Nephron progenitor cell (in vitro differentiated cells): Measurements from ENCODE around the gene TBC1D14.

Source experiments
- DNase-seq: peaks from one replicate; pipeline ENCODE4 v3.0.0; 2021
- H3K27ac Mint-ChIP-seq: 2 replicates; pipeline ENCODE4 v1.8.0; 2021; ENCODE audit warnings: mild to moderate bottlenecking, moderate library complexity, mixed read lengths
- H3K27me3 Mint-ChIP-seq: 2 replicates; pipeline ENCODE4 v1.8.0; 2021; ENCODE audit warnings: mild to moderate bottlenecking, low read depth, mixed read lengths; ENCODE audit not compliant: poor library complexity
- H3K36me3 Mint-ChIP-seq: 2 replicates; pipeline ENCODE4 v1.8.0; 2021; ENCODE audit warnings: low read depth, mixed read lengths
- H3K4me1 Mint-ChIP-seq: 2 replicates; pipeline ENCODE4 v1.8.0; 2021; ENCODE audit warnings: mixed read lengths
- H3K4me3 Mint-ChIP-seq: 2 replicates; pipeline ENCODE4 v1.8.0; 2021; ENCODE audit warnings: mild to moderate bottlenecking, moderate library complexity, mixed read lengths
- H3K9me3 Mint-ChIP-seq: 2 replicates; pipeline ENCODE4 v1.8.0; 2021; ENCODE audit warnings: mild to moderate bottlenecking, moderate library complexity, mixed read lengths
- TF ChIP-seq, protein P1 (sequence below): fragments of 200-600 bp; sonication (generic); IDR thresholded peaks from 2 replicates; pipeline ENCODE4 v1.5.0; 2021; ENCODE audit warnings: antibody characterized with exemption

Gene TBC1D14

DNA sequence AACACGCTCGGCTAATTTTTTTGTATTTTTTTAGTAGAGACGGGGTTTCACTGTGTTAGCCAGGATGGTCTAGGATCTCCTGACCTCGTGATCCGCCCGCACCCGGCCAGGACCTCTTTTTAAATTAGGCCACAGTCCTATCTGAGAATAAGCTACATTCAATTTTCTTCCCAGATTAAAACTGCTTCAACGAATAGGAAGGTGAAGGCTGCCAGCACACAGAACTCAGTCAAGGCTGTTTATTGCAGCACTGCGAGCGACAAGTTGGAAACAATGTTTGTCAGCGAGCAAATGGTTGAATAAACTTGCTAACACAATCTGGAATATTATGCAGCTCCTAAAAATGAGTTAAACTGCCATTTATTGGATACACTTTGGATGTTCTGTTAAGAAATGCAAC, 156.4 kb downstream of the TBC1D14 start:
- Mint-ChIP-seq H3K36me3 (peaks cover 56% of the 10 kb centered on the region), H3K9me3 (no peaks in the 10 kb centered on the region)
- no peak for DNase-seq

GRCh38 chr4:7066493-7066892, 156.9 kb downstream of the TBC1D14 start:
- H3K27ac Mint-ChIP-seq = no peak overlapping the region
- peaks cover 31% of the 10 kb centered on the region for H3K4me1 Mint-ChIP-seq
- DNase-seq = no peak
- H3K9me3 Mint-ChIP-seq = no peaks in the 10 kb centered on the region
- H3K4me3 Mint-ChIP-seq = peak overlapping the region; percentile 88
- H3K27me3 Mint-ChIP-seq = peaks cover 14% of the 10 kb centered on the region
- TF ChIP-seq, protein P1, sequence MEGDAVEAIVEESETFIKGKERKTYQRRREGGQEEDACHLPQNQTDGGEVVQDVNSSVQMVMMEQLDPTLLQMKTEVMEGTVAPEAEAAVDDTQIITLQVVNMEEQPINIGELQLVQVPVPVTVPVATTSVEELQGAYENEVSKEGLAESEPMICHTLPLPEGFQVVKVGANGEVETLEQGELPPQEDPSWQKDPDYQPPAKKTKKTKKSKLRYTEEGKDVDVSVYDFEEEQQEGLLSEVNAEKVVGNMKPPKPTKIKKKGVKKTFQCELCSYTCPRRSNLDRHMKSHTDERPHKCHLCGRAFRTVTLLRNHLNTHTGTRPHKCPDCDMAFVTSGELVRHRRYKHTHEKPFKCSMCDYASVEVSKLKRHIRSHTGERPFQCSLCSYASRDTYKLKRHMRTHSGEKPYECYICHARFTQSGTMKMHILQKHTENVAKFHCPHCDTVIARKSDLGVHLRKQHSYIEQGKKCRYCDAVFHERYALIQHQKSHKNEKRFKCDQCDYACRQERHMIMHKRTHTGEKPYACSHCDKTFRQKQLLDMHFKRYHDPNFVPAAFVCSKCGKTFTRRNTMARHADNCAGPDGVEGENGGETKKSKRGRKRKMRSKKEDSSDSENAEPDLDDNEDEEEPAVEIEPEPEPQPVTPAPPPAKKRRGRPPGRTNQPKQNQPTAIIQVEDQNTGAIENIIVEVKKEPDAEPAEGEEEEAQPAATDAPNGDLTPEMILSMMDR = no peak
- peaks cover 52% of the 10 kb centered on the region for H3K36me3 Mint-ChIP-seq

More for the DNA sequence above, 156.4 kb downstream of the TBC1D14 start:
- Mint-ChIP-seq H3K4me3 (peak overlapping the region; percentile 88), H3K4me1 (peaks cover 31% of the 10 kb centered on the region), H3K27ac (no peak overlapping the region), H3K27me3 (peaks cover 11% of the 10 kb centered on the region)
- TF ChIP-seq, protein P1 = no peak

DNA sequence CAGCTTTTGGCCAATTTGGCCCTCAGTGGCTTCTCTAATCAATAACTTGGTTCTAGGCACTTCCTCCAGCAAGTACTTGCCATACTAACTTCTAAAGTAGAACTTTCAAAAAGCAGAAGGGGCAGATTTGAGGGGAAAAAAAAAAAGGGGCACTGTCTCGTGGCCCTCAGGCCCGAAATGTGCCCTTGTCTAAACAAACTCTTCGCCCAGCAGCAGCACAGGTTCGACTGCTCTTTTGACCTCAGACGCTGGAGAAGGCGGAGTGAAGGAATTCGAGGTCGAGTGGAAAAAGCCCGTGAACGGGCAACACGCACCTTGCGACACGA, 157.5 kb downstream of the TBC1D14 start:
- peaks cover 31% of the 10 kb centered on the region for H3K4me1 Mint-ChIP-seq
- DNase-seq = no peak
- peak overlapping the region; percentile 88 for H3K4me3 Mint-ChIP-seq
- peaks cover 18% of the 10 kb centered on the region for H3K27me3 Mint-ChIP-seq
- H3K36me3 Mint-ChIP-seq = peaks cover 46% of the 10 kb centered on the region
- no peak overlapping the region for H3K27ac Mint-ChIP-seq
- TF ChIP-seq, protein P1 = no peak
- H3K9me3 Mint-ChIP-seq = no peaks in the 10 kb centered on the region

DNA sequence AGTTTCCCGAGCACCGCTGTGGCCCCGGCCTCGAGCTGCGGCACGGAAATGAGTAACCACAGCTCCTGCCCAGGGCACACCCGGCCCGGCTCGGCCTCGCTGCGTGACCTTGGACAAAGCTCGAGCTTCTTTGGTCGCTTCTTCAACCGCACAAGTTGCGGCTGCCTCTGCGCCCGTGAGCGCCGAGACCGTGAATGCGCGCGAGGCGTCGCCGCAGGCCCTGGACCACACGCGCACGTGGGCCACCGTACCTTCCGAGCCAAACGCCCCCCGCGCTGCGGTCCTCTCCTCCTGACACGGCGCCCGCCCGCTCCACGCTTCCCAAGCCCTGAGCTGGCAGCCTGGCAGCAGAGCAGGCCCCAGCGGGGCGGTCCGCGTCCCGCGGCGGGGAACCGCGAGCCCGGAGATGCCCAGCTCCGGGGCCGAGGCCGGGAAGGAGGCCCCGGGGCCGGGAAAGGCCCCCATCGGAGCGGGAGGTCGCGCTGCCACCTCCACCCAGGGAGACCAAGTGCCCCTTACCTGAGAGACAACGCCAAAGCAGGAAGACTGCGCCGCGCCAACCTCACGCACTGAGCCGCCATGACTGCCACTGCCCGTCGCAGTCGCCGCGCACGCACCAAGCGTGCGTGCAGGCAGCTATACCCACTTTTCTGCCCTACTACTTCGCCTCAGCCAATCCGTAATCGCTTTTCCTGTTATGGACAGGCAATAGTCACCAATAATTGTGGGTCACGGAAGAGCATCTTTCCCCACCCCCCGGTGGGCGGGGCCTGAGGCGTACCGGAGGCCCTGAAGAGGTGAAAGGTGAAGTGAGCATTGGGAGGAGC, 158.0 kb downstream of the TBC1D14 start, which contains the start of gene GRPEL1:
Gene GRPEL1, minus strand, starts transcription at position 613 of the 827 bp plus-strand sequence. Its CDS starts 32 bp downstream, at position 581.
- TF ChIP-seq, protein P1 = no peak
- Mint-ChIP-seq H3K9me3 (no peaks in the 10 kb centered on the region), H3K4me1 (peaks cover 31% of the 10 kb centered on the region), H3K4me3 (peak within 1 kb of the TSS; percentile 95), H3K27me3 (peaks cover 21% of the 10 kb centered on the region), H3K27ac (peak within 1 kb of the TSS; percentile 92), H3K36me3 (peaks cover 40% of the 10 kb centered on the region)
- DNase-seq = peak; percentile 100

- peak overlapping the region; percentile 95 for H3K4me3 Mint-ChIP-seq
Observed at GRCh38 chr4:7068279-7068842, 158.7 kb downstream of the TBC1D14 start.

More at GRCh38 chr4:7068279-7068842, 158.7 kb downstream of the TBC1D14 start:
- DNase-seq = no peak
- Mint-ChIP-seq H3K27me3 (peaks cover 24% of the 10 kb centered on the region), H3K36me3 (peaks cover 33% of the 10 kb centered on the region), H3K9me3 (no peaks in the 10 kb centered on the region), H3K4me1 (peaks cover 31% of the 10 kb centered on the region), H3K27ac (peak overlapping the region; percentile 83)
- TF ChIP-seq, protein P1 = no peak
